A673 (cell line): Measurements from ENCODE around the gene HACD4.
A peak's percentile ranks its signal among the peaks of the same experiment; 100 is the strongest.

Source experiments
- EZH2 ChIP-seq: fragments of 200-600 bp; sonication (generic); IDR thresholded peaks from 2 replicates; pipeline ENCODE4 v1.6.1; 2017; ENCODE audit warnings: borderline replicate concordance, low read depth, mild to moderate bottlenecking, mixed read lengths, antibody characterized with exemption, low read length; ENCODE audit not compliant: poor library complexity, severe bottlenecking
- TF ChIP-seq, protein P1 (sequence below): fragments of 300-800, 200-600 bp; sonication (generic); conservative IDR thresholded peaks from 2 replicates; pipeline ENCODE4 v1.5.1; 2017; ENCODE audit warnings: low read depth, mild to moderate bottlenecking, antibody characterized with exemption, low read length, moderate library complexity, mixed read lengths

DNA sequence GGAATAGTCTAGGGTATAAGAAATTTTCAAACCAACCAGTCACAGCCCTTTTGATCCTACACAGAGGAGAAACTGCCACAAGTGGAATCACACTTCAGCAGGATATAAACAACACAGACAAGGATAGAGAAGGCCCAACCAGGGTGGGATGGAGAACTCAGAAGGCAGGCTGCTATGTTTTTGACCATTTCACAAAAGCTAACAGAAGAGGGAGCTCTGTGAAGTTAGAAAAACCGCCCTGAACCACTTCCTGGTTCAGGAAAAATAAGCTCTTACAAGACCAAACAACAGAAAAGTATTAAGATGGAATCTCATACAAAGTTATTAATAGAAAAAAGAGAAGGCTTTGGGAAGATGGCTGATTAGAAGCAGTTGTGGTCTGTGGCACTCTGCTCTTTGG, 47.3 kb upstream of the HACD4 start:
- TF ChIP-seq, protein P1, sequence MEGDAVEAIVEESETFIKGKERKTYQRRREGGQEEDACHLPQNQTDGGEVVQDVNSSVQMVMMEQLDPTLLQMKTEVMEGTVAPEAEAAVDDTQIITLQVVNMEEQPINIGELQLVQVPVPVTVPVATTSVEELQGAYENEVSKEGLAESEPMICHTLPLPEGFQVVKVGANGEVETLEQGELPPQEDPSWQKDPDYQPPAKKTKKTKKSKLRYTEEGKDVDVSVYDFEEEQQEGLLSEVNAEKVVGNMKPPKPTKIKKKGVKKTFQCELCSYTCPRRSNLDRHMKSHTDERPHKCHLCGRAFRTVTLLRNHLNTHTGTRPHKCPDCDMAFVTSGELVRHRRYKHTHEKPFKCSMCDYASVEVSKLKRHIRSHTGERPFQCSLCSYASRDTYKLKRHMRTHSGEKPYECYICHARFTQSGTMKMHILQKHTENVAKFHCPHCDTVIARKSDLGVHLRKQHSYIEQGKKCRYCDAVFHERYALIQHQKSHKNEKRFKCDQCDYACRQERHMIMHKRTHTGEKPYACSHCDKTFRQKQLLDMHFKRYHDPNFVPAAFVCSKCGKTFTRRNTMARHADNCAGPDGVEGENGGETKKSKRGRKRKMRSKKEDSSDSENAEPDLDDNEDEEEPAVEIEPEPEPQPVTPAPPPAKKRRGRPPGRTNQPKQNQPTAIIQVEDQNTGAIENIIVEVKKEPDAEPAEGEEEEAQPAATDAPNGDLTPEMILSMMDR: 0 out of 2 replicates have a peak, but pooled peaks have one; percentile 14
- no peak for TF ChIP-seq EZH2
